GM12874 (cell line): Measurements from ENCODE around the gene CDK14.

Source experiments
- TF ChIP-seq, protein P1 (sequence below): IDR thresholded peaks from 2 replicates; pipeline ENCODE4 v1.5.1; 2011; ENCODE audit warnings: low read depth, mild to moderate bottlenecking, control low read depth, low read length, moderate library complexity; ENCODE audit not compliant: insufficient read depth

Gene CDK14

DNA sequence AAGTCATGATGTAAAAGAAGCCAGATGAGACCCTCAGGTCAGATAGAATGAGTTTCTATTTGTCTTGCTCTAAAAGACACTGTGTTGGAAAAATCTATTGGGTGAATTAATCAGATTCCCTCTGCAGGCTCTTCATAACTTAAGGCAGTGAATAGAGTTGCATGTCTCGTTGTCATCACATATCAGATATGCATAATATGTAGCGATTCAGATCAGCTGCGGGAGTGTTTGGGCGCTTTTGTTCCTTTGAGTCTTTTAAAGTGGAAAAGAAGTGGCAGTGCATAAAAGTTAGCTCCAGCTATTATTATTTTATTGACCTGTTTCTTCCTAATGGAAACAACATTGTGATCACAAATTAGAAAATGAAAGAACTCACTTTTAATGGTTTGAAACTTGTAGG is 84.4 kb downstream of the CDK14 start:
- TF ChIP-seq, protein P1, sequence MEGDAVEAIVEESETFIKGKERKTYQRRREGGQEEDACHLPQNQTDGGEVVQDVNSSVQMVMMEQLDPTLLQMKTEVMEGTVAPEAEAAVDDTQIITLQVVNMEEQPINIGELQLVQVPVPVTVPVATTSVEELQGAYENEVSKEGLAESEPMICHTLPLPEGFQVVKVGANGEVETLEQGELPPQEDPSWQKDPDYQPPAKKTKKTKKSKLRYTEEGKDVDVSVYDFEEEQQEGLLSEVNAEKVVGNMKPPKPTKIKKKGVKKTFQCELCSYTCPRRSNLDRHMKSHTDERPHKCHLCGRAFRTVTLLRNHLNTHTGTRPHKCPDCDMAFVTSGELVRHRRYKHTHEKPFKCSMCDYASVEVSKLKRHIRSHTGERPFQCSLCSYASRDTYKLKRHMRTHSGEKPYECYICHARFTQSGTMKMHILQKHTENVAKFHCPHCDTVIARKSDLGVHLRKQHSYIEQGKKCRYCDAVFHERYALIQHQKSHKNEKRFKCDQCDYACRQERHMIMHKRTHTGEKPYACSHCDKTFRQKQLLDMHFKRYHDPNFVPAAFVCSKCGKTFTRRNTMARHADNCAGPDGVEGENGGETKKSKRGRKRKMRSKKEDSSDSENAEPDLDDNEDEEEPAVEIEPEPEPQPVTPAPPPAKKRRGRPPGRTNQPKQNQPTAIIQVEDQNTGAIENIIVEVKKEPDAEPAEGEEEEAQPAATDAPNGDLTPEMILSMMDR = no peak

DNA sequence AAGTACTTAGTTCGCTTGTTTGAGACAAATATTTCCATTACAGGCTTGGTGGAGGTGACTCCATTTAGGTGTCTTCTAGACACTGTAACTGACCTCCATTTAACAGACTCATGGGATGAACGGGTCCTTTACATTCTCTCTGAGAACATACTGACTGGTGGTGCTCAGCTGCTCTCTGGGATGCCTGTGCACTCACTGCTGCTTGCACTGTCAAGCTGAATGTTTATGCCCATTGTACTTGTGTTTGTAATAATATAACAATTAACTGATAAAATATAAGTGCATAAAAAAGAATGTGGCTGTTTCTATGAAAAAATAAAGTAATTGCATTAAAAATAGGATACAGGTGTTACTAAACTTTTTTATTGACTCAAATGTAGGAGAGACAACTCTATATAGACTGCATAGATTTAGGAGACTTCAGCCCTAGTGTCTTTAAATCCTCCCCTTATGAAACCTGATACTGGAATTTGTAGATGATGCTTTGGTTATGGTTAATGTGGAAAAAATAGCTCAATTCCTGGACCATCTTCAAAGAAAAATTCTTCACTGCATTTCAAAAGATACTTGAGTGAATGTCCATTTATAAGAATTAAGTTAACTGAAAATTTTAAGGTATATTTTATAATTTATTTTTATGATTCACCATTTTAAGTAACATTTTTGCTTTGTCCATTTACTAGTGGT is 85.4 kb downstream of the CDK14 start:
- TF ChIP-seq, protein P1 = no peak

- TF ChIP-seq, protein P1 = no peak
Observed at GRCh38 chr7:90686146-90686545, 90.0 kb downstream of the CDK14 start.

GRCh38 chr7:90688810-90689209 is 92.7 kb downstream of the CDK14 start:
- TF ChIP-seq, protein P1 = no peak

- TF ChIP-seq, protein P1 = no peak
Observed at GRCh38 chr7:90689260-90689659, 93.1 kb downstream of the CDK14 start.

- TF ChIP-seq, protein P1 = no peak
Observed at GRCh38 chr7:90690159-90690858, 94.2 kb downstream of the CDK14 start.

DNA sequence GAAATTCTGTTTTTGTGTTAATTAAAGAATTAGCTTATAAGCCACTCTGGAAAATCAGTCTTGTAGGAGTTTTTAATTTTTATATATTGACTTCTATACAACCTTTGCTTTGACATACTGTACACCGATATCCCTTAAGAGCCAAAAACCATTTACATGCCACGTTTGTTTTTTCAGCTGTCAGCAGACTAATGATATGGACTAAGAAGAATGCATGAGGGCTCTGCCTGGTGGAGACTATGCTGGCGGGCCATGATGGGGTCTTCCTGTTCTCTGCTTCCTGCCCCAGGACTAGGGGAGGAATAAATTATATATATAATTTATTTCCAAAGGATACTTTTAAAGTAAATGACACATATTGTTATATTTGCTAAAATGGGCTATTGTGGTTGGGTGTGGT is 96.3 kb downstream of the CDK14 start:
- TF ChIP-seq, protein P1 = no peak
